NOMO-1 treated with DMSO at 0.1 percent for 48 hours (cell line): ENCODE data around the gene ITPR1.

Source experiments
- DNase-seq: peaks from one replicate; lab custom pipeline; 2025; ENCODE audit not compliant: unreplicated experiment; lab: John Stamatoyannopoulos, UW

Gene ITPR1

GRCh38 chr3:4738737-4739274 lies 245.7 kb downstream of the ITPR1 start:
- DNase-seq = peak; percentile 92

- DNase-seq = no peak
These were observed 246.4 kb downstream of the ITPR1 start for GRCh38 chr3:4739289-4740236.

GRCh38 chr3:4740397-4741105 lies 247.4 kb downstream of the ITPR1 start:
- DNase-seq = no peak

GRCh38 chr3:4741106-4741403 lies 247.9 kb downstream of the ITPR1 start:
- DNase-seq = no peak

GRCh38 chr3:4741404-4742307 lies 248.5 kb downstream of the ITPR1 start:
- DNase-seq = peak; percentile 66

GRCh38 chr3:4742359-4742758 lies 249.2 kb downstream of the ITPR1 start:
- DNase-seq = no peak

- no peak for DNase-seq
These were observed 250.2 kb downstream of the ITPR1 start for GRCh38 chr3:4743371-4743770.

- no peak for DNase-seq
These were observed 251.5 kb downstream of the ITPR1 start for GRCh38 chr3:4744405-4745234.

- DNase-seq = no peak
These were observed 252.1 kb downstream of the ITPR1 start for GRCh38 chr3:4745235-4745610.

- no peak for DNase-seq
These were observed 253.3 kb downstream of the ITPR1 start for GRCh38 chr3:4746241-4746958.

GRCh38 chr3:4748127-4748526 lies 255.0 kb downstream of the ITPR1 start:
- no peak for DNase-seq

- DNase-seq = peak; percentile 68
These were observed 255.7 kb downstream of the ITPR1 start for GRCh38 chr3:4748701-4749378.

GRCh38 chr3:4749567-4750002 lies 256.4 kb downstream of the ITPR1 start:
- no peak for DNase-seq

GRCh38 chr3:4750306-4750968 lies 257.3 kb downstream of the ITPR1 start:
- DNase-seq = peak; percentile 60

GRCh38 chr3:4751029-4751501 lies 257.9 kb downstream of the ITPR1 start:
- peak; percentile 35 for DNase-seq

GRCh38 chr3:4751502-4752101 lies 258.5 kb downstream of the ITPR1 start:
- peak; percentile 93 for DNase-seq

- DNase-seq = peak; percentile 99
These were observed 259.3 kb downstream of the ITPR1 start for GRCh38 chr3:4752201-4753072.
